ENCODE data around the gene SERPINB13.

SERPINB13 gene

GRCh38 chr18:63646936-63647335 is 59.8 kb downstream of the SERPINB13 start:
- Histone ChIP-seq H3K4me3 (ENCODE audit: low read length, poor library complexity, severe bottlenecking) (no peak overlapping the region), H3K4me2 (ENCODE audit: low read depth, low read length, poor library complexity, severe bottlenecking) (no peak overlapping the region), H3K9me2 (replicated peaks; ENCODE audit: low read depth, low read length) (no peaks in the 10 kb centered on the region), H3K36me3 (ENCODE audit: insufficient read depth, low read length) (no peaks in the 10 kb centered on the region), H4K20me1 (ENCODE audit: insufficient read depth, low read length, poor library complexity, severe bottlenecking) (no peaks in the 10 kb centered on the region), H2AFZ (ENCODE audit: low read length) (no peak overlapping the region), H3F3A (ENCODE audit: low read depth) (no peaks in the 10 kb centered on the region), H3K27me3 (ENCODE audit: insufficient read depth, low read length, poor library complexity, severe bottlenecking) (no peaks in the 10 kb centered on the region), H3K79me2 (ENCODE audit: insufficient read depth, low read length) (no peaks in the 10 kb centered on the region), H3K9me3 (ENCODE audit: insufficient read depth, low read depth, low read length) (no peaks in the 10 kb centered on the region), H3K4me1 (ENCODE audit: insufficient read depth, low read length, poor library complexity, severe bottlenecking) (no peaks in the 10 kb centered on the region), H3K9ac (ENCODE audit: low read depth, low read length, poor library complexity, severe bottlenecking) (no peak overlapping the region)
- no peak for TF ChIP-seq EZH2phosphoT487 (IDR thresholded peaks at IDR 0.05; ENCODE audit: borderline replicate concordance)
- no peak for TF ChIP-seq CTCF (conservative IDR thresholded peaks at IDR 0.05; ENCODE audit: low read length)

GRCh38 chr18:63648241-63648640 is 61.1 kb downstream of the SERPINB13 start:
- Histone ChIP-seq H2AFZ (ENCODE audit: low read length) (no peak overlapping the region), H3K36me3 (ENCODE audit: insufficient read depth, low read length) (no peaks in the 10 kb centered on the region), H3K9me3 (ENCODE audit: insufficient read depth, low read depth, low read length) (no peaks in the 10 kb centered on the region), H3K9me2 (replicated peaks; ENCODE audit: low read depth, low read length) (no peaks in the 10 kb centered on the region), H3F3A (ENCODE audit: low read depth) (no peaks in the 10 kb centered on the region), H3K9ac (ENCODE audit: low read depth, low read length, poor library complexity, severe bottlenecking) (no peak overlapping the region), H3K4me3 (ENCODE audit: low read length, poor library complexity, severe bottlenecking) (no peak overlapping the region), H3K79me2 (ENCODE audit: insufficient read depth, low read length) (no peaks in the 10 kb centered on the region), H3K4me2 (ENCODE audit: low read depth, low read length, poor library complexity, severe bottlenecking) (no peak overlapping the region), H3K4me1 (ENCODE audit: insufficient read depth, low read length, poor library complexity, severe bottlenecking) (no peaks in the 10 kb centered on the region), H3K27me3 (ENCODE audit: insufficient read depth, low read length, poor library complexity, severe bottlenecking) (no peaks in the 10 kb centered on the region), H4K20me1 (ENCODE audit: insufficient read depth, low read length, poor library complexity, severe bottlenecking) (no peaks in the 10 kb centered on the region)
- TF ChIP-seq EZH2phosphoT487 (IDR thresholded peaks at IDR 0.05; ENCODE audit: borderline replicate concordance) = no peak
- no peak for TF ChIP-seq CTCF (conservative IDR thresholded peaks at IDR 0.05; ENCODE audit: low read length)

Measured in Loucy (cell line).